ENCODE measurements around the gene MPPED1.

The MPPED1 gene

GRCh38 chr22:43407591-43407990 lies 4.2 kb upstream of the MPPED1 start:
- Histone ChIP-seq H3K9ac (ENCODE audit: low read length) (no peak overlapping the region), H3K4ac (ENCODE audit: low read depth in 1 of 2, low read length in 2 of 2) (no peak overlapping the region), H3K36me3 (ENCODE audit: control insufficient read depth in 1 of 2, insufficient read depth in 2 of 2, low read depth in 1 of 2, low read length in 2 of 2) (no peaks in the 10 kb centered on the region), H3K4me3 (ENCODE audit: insufficient read depth in 1 of 2, low read depth in 1 of 2, low read length in 2 of 2) (peak overlapping the region in 1 of 2 experiments; percentile 8), H3K14ac (ENCODE audit: low read length in 2 of 2) (no peak overlapping the region), H3K4me2 (ENCODE audit: low read length, poor library complexity, severe bottlenecking) (no peak overlapping the region), H2BK5ac (ENCODE audit: low read depth, low read length, poor library complexity, severe bottlenecking) (no peak overlapping the region), H2BK12ac (ENCODE audit: low read length in 2 of 2) (no peak overlapping the region), H3K23ac (ENCODE audit: low read length in 2 of 2) (no peak overlapping the region), H3K4me1 (ENCODE audit: control insufficient read depth, insufficient read depth, low read depth, low read length) (no peaks in the 10 kb centered on the region), H3K27me3 (ENCODE audit: control insufficient read depth in 1 of 2, insufficient read depth in 1 of 2, low read length in 2 of 2) (peaks cover 36 to 59% of the 10 kb centered on the region in 2 experiments), H2BK120ac (ENCODE audit: low read depth, low read length) (no peak overlapping the region), H4K8ac (ENCODE audit: low read length) (no peak overlapping the region), H3K9me3 (ENCODE audit: control insufficient read depth, low read length) (no peaks in the 10 kb centered on the region), H2AFZ (ENCODE audit: low read depth, low read length) (no peak overlapping the region), H3K79me1 (replicated peaks; ENCODE audit: low read length, poor library complexity, severe bottlenecking) (no peaks in the 10 kb centered on the region), H3K18ac (ENCODE audit: low read depth in 1 of 2, low read length in 2 of 2) (no peak overlapping the region), H4K91ac (ENCODE audit: low read length) (no peak overlapping the region), H3K27ac (ENCODE audit: low read length, poor library complexity, severe bottlenecking) (no peak overlapping the region), H2AK5ac (ENCODE audit: low read length, severe bottlenecking) (no peak overlapping the region), H2BK15ac (ENCODE audit: low read depth, poor library complexity, severe bottlenecking) (no peak overlapping the region)
- DNase-seq, result no peak
- WGBS, result 63% methylated on average over 4 of the region's 4 CpGs

- Histone ChIP-seq H3K14ac (ENCODE audit: low read length in 2 of 2) (no peak overlapping the region), H3K9me3 (ENCODE audit: control insufficient read depth, low read length) (no peaks in the 10 kb centered on the region), H3K79me1 (replicated peaks; ENCODE audit: low read length, poor library complexity, severe bottlenecking) (no peaks in the 10 kb centered on the region), H3K27me3 (ENCODE audit: control insufficient read depth in 1 of 2, insufficient read depth in 1 of 2, low read length in 2 of 2) (peaks cover 40 to 64% of the 10 kb centered on the region in 2 experiments), H2BK12ac (ENCODE audit: low read length in 2 of 2) (no peak overlapping the region), H3K4ac (ENCODE audit: low read depth in 1 of 2, low read length in 2 of 2) (no peak overlapping the region), H2AK5ac (ENCODE audit: low read length, severe bottlenecking) (no peak overlapping the region), H4K8ac (ENCODE audit: low read length) (no peak overlapping the region), H2AFZ (ENCODE audit: low read depth, low read length) (no peak overlapping the region), H2BK5ac (ENCODE audit: low read depth, low read length, poor library complexity, severe bottlenecking) (no peak overlapping the region), H3K9ac (ENCODE audit: low read length) (no peak overlapping the region), H3K4me2 (ENCODE audit: low read length, poor library complexity, severe bottlenecking) (no peak overlapping the region), H3K4me3 (ENCODE audit: insufficient read depth in 1 of 2, low read depth in 1 of 2, low read length in 2 of 2) (no peak overlapping the region), H3K27ac (ENCODE audit: low read length, poor library complexity, severe bottlenecking) (no peak overlapping the region), H3K18ac (ENCODE audit: low read depth in 1 of 2, low read length in 2 of 2) (no peak overlapping the region), H2BK120ac (ENCODE audit: low read depth, low read length) (no peak overlapping the region), H2BK15ac (ENCODE audit: low read depth, poor library complexity, severe bottlenecking) (no peak overlapping the region), H3K4me1 (ENCODE audit: control insufficient read depth, insufficient read depth, low read depth, low read length) (no peaks in the 10 kb centered on the region), H3K23ac (ENCODE audit: low read length in 2 of 2) (no peak overlapping the region), H3K36me3 (ENCODE audit: control insufficient read depth in 1 of 2, insufficient read depth in 2 of 2, low read depth in 1 of 2, low read length in 2 of 2) (no peaks in the 10 kb centered on the region), H4K91ac (ENCODE audit: low read length) (no peak overlapping the region)
- no peak for DNase-seq
- WGBS, result 83% methylated on average over 2 of the region's 2 CpGs
These were observed 3.8 kb upstream of the MPPED1 start for GRCh38 chr22:43408009-43408408.

GRCh38 chr22:43409046-43409445 lies 2.8 kb upstream of the MPPED1 start:
- Histone ChIP-seq H3K4me3 (ENCODE audit: insufficient read depth in 1 of 2, low read depth in 1 of 2, low read length in 2 of 2) (peak overlapping the region in 1 of 2 experiments; percentile 10), H4K91ac (ENCODE audit: low read length) (no peak overlapping the region), H3K23ac (ENCODE audit: low read length in 2 of 2) (no peak overlapping the region), H3K36me3 (ENCODE audit: control insufficient read depth in 1 of 2, insufficient read depth in 2 of 2, low read depth in 1 of 2, low read length in 2 of 2) (no peaks in the 10 kb centered on the region), H2BK12ac (ENCODE audit: low read length in 2 of 2) (no peak overlapping the region), H3K79me1 (replicated peaks; ENCODE audit: low read length, poor library complexity, severe bottlenecking) (no peaks in the 10 kb centered on the region), H2AFZ (ENCODE audit: low read depth, low read length) (no peak overlapping the region), H3K27ac (ENCODE audit: low read length, poor library complexity, severe bottlenecking) (no peak overlapping the region), H4K8ac (ENCODE audit: low read length) (no peak overlapping the region), H2BK5ac (ENCODE audit: low read depth, low read length, poor library complexity, severe bottlenecking) (no peak overlapping the region), H2BK120ac (ENCODE audit: low read depth, low read length) (no peak overlapping the region), H3K27me3 (ENCODE audit: control insufficient read depth in 1 of 2, insufficient read depth in 1 of 2, low read length in 2 of 2) (peaks cover 50 to 68% of the 10 kb centered on the region in 2 experiments), H3K4me2 (ENCODE audit: low read length, poor library complexity, severe bottlenecking) (no peak overlapping the region), H3K18ac (ENCODE audit: low read depth in 1 of 2, low read length in 2 of 2) (no peak overlapping the region), H3K4ac (ENCODE audit: low read depth in 1 of 2, low read length in 2 of 2) (no peak overlapping the region), H2AK5ac (ENCODE audit: low read length, severe bottlenecking) (no peak overlapping the region), H3K4me1 (ENCODE audit: control insufficient read depth, insufficient read depth, low read depth, low read length) (no peaks in the 10 kb centered on the region), H2BK15ac (ENCODE audit: low read depth, poor library complexity, severe bottlenecking) (no peak overlapping the region), H3K14ac (ENCODE audit: low read length in 2 of 2) (no peak overlapping the region), H3K9ac (ENCODE audit: low read length) (no peak overlapping the region), H3K9me3 (ENCODE audit: control insufficient read depth, low read length) (no peaks in the 10 kb centered on the region)
- WGBS, result 82% methylated on average over 8 of the region's 8 CpGs
- no peak for DNase-seq

GRCh38 chr22:43409800-43410199 lies 2.0 kb upstream of the MPPED1 start:
- Histone ChIP-seq H2BK120ac (ENCODE audit: low read depth, low read length) (no peak overlapping the region), H3K14ac (ENCODE audit: low read length in 2 of 2) (no peak overlapping the region), H3K4me2 (ENCODE audit: low read length, poor library complexity, severe bottlenecking) (no peak overlapping the region), H2AK5ac (ENCODE audit: low read length, severe bottlenecking) (no peak overlapping the region), H3K4me3 (ENCODE audit: insufficient read depth in 1 of 2, low read depth in 1 of 2, low read length in 2 of 2) (no peak overlapping the region), H2BK12ac (ENCODE audit: low read length in 2 of 2) (no peak overlapping the region), H3K27ac (ENCODE audit: low read length, poor library complexity, severe bottlenecking) (no peak overlapping the region), H4K91ac (ENCODE audit: low read length) (no peak overlapping the region), H3K79me1 (replicated peaks; ENCODE audit: low read length, poor library complexity, severe bottlenecking) (no peaks in the 10 kb centered on the region), H3K23ac (ENCODE audit: low read length in 2 of 2) (no peak overlapping the region), H3K4ac (ENCODE audit: low read depth in 1 of 2, low read length in 2 of 2) (no peak overlapping the region), H3K9ac (ENCODE audit: low read length) (no peak overlapping the region), H2BK15ac (ENCODE audit: low read depth, poor library complexity, severe bottlenecking) (no peak overlapping the region), H3K4me1 (ENCODE audit: control insufficient read depth, insufficient read depth, low read depth, low read length) (no peaks in the 10 kb centered on the region), H3K36me3 (ENCODE audit: control insufficient read depth in 1 of 2, insufficient read depth in 2 of 2, low read depth in 1 of 2, low read length in 2 of 2) (no peaks in the 10 kb centered on the region), H3K27me3 (ENCODE audit: control insufficient read depth in 1 of 2, insufficient read depth in 1 of 2, low read length in 2 of 2) (peaks cover 57 to 75% of the 10 kb centered on the region in 2 experiments), H3K18ac (ENCODE audit: low read depth in 1 of 2, low read length in 2 of 2) (no peak overlapping the region), H2BK5ac (ENCODE audit: low read depth, low read length, poor library complexity, severe bottlenecking) (no peak overlapping the region), H3K9me3 (ENCODE audit: control insufficient read depth, low read length) (no peaks in the 10 kb centered on the region), H4K8ac (ENCODE audit: low read length) (no peak overlapping the region), H2AFZ (ENCODE audit: low read depth, low read length) (peak overlapping the region; percentile 23)
- DNase-seq, result no peak
- WGBS, result 63% methylated on average over 4 of the region's 4 CpGs
